AG20443 (cell line): ENCODE data around the gene MELK.
"Not testable (repeated sequence)": the region's sequence is repeated elsewhere in the genome, so short reads cannot be mapped to it uniquely, and the experiment has no call there.

Experiments
- DNase-seq: peaks from one replicate; pipeline ENCODE4 v3.0.0; 2012; ENCODE audit warnings: low spot score, mixed read lengths

MELK gene

GRCh38 chr9:36572515-36573418 is at the start of gene MELK:
Gene MELK, plus strand, starts transcription at chr9:36572895. Its CDS starts 8,787 bp downstream, at chr9:36581682.
- peak; percentile 98 for DNase-seq

GRCh38 chr9:36530224-36530623 is 42.5 kb upstream of the MELK start:
- DNase-seq: no peak

GRCh38 chr9:36532353-36532752 is 40.3 kb upstream of the MELK start:
- no peak for DNase-seq

- not testable (repeated sequence) for DNase-seq
These were observed 39.0 kb upstream of the MELK start for GRCh38 chr9:36533726-36534125.

- no peak for DNase-seq
These were observed 37.6 kb upstream of the MELK start for GRCh38 chr9:36535107-36535506.

- DNase-seq: no peak
These were observed 34.8 kb upstream of the MELK start for GRCh38 chr9:36537861-36538260.

- DNase-seq: no peak
These were observed 30.3 kb upstream of the MELK start for GRCh38 chr9:36542355-36542754.

- DNase-seq: peak; percentile 83
These were observed 28.8 kb upstream of the MELK start for GRCh38 chr9:36543916-36544315.

GRCh38 chr9:36547598-36547997 is 25.1 kb upstream of the MELK start:
- no peak for DNase-seq

- no peak for DNase-seq
These were observed 24.2 kb upstream of the MELK start for GRCh38 chr9:36548454-36548853.

- no peak for DNase-seq
These were observed 22.6 kb upstream of the MELK start for GRCh38 chr9:36550135-36550534.

- not testable (repeated sequence) for DNase-seq
These were observed 22.0 kb upstream of the MELK start for GRCh38 chr9:36550631-36551098.

GRCh38 chr9:36551129-36551528 is 21.6 kb upstream of the MELK start:
- DNase-seq: peak; percentile 35

- DNase-seq: no peak
These were observed 20.8 kb upstream of the MELK start for GRCh38 chr9:36551910-36552309.

GRCh38 chr9:36559036-36559695 is 13.5 kb upstream of the MELK start:
- DNase-seq: peak; percentile 38

- DNase-seq: no peak
These were observed 11.9 kb upstream of the MELK start for GRCh38 chr9:36560771-36561170.

GRCh38 chr9:36562801-36563200 is 9.9 kb upstream of the MELK start:
- not testable (repeated sequence) for DNase-seq

GRCh38 chr9:36566813-36567221 is 5.9 kb upstream of the MELK start:
- DNase-seq: peak; percentile 73

GRCh38 chr9:36568681-36569080 is 4.0 kb upstream of the MELK start:
- not testable (repeated sequence) for DNase-seq

- no peak for DNase-seq
These were observed 1.4 kb upstream of the MELK start for GRCh38 chr9:36571333-36571732.

GRCh38 chr9:36574045-36574444 is 1.4 kb downstream of the MELK start:
- not testable (repeated sequence) for DNase-seq

GRCh38 chr9:36575411-36575882 is 2.8 kb downstream of the MELK start:
- DNase-seq: no peak

- no peak for DNase-seq
These were observed 4.2 kb downstream of the MELK start for GRCh38 chr9:36576866-36577265.
